Measurements from ENCODE around the gene RBM8A. TPM values are rescaled to one million over a fixed set of nuclear protein-coding genes. Genes with fewer than 3 reads are reported as not detected.

The RBM8A gene
- total and polyA plus RNA-seq, 2 donors: 51.3 to 107 TPM

GRCh38 chr1:145918144-145918991 is 8.9 kb downstream of the RBM8A start, which contains the start of gene PEX11B:
PEX11B (minus strand) TSS chr1:145918717; CDS start chr1:145918688, 29 bp downstream.
- under 1% methylated on average over 51 of the region's 51 CpGs for WGBS
- peak within 1 kb of the TSS; percentile 64 for H3K27ac ChIP-seq (ENCODE audit: low read depth)
- peak; percentile 90 for DNase-seq (ENCODE audit: extremely low spot score)
- peaks cover 4% of the 10 kb centered on the region for H3K36me3 ChIP-seq (ENCODE audit: insufficient read depth)
- H3K4me3 ChIP-seq (ENCODE audit: low read depth, low read length): peak within 1 kb of the TSS; percentile 78
- H3K4me1 ChIP-seq (ENCODE audit: insufficient read depth): peaks cover 4% of the 10 kb centered on the region

- DNase-seq (ENCODE audit: extremely low spot score): no peak
- 72% methylated on average over 5 of the region's 5 CpGs for WGBS
- Histone ChIP-seq H3K27ac (ENCODE audit: low read depth) (peak overlapping the region; percentile 15), H3K4me1 (ENCODE audit: insufficient read depth) (peaks cover 4% of the 10 kb centered on the region), H3K36me3 (ENCODE audit: insufficient read depth) (peaks cover 2% of the 10 kb centered on the region), H3K4me3 (ENCODE audit: low read depth, low read length) (peak overlapping the region; percentile 78)
Measured at GRCh38 chr1:145917595-145917994, 9.7 kb downstream of the RBM8A start.

GRCh38 chr1:145916745-145917144 is 10.5 kb downstream of the RBM8A start:
- Histone ChIP-seq H3K36me3 (ENCODE audit: insufficient read depth) (peaks cover 2% of the 10 kb centered on the region), H3K4me1 (ENCODE audit: insufficient read depth) (peaks cover 4% of the 10 kb centered on the region), H3K4me3 (ENCODE audit: low read depth, low read length) (no peak overlapping the region), H3K27ac (ENCODE audit: low read depth) (no peak overlapping the region)
- 82% methylated on average over 5 of the region's 5 CpGs for WGBS
- DNase-seq (ENCODE audit: extremely low spot score): no peak

GRCh38 chr1:145912128-145912641 is 15.1 kb downstream of the RBM8A start:
- Histone ChIP-seq H3K4me1 (ENCODE audit: insufficient read depth) (no peaks in the 10 kb centered on the region), H3K36me3 (ENCODE audit: insufficient read depth) (peaks cover 2% of the 10 kb centered on the region), H3K27ac (ENCODE audit: low read depth) (no peak overlapping the region), H3K4me3 (ENCODE audit: low read depth, low read length) (no peak overlapping the region)
- DNase-seq (ENCODE audit: extremely low spot score): no peak
- WGBS: 79% methylated on average over 11 of the region's 11 CpGs

- Histone ChIP-seq H3K4me3 (ENCODE audit: low read depth, low read length) (no peak overlapping the region), H3K27ac (ENCODE audit: low read depth) (no peak overlapping the region), H3K4me1 (ENCODE audit: insufficient read depth) (no peaks in the 10 kb centered on the region), H3K36me3 (ENCODE audit: insufficient read depth) (no peaks in the 10 kb centered on the region)
- DNase-seq (ENCODE audit: extremely low spot score): no peak
- 45% methylated on average over 1 of the region's 1 CpG for WGBS
Measured at GRCh38 chr1:145908653-145909052, 18.6 kb downstream of the RBM8A start.

GRCh38 chr1:145906954-145907753 is 20.1 kb downstream of the RBM8A start:
- no peaks in the 10 kb centered on the region for H3K4me1 ChIP-seq (ENCODE audit: insufficient read depth)
- DNase-seq (ENCODE audit: extremely low spot score): no peak
- H3K36me3 ChIP-seq (ENCODE audit: insufficient read depth): no peaks in the 10 kb centered on the region
- no peak overlapping the region for H3K27ac ChIP-seq (ENCODE audit: low read depth)
- WGBS: 70% methylated on average over 10 of the region's 10 CpGs
- no peak overlapping the region for H3K4me3 ChIP-seq (ENCODE audit: low read depth, low read length)

- no peaks in the 10 kb centered on the region for H3K4me1 ChIP-seq (ENCODE audit: insufficient read depth)
- WGBS: 88% methylated on average over 12 of the region's 12 CpGs
- H3K4me3 ChIP-seq (ENCODE audit: low read depth, low read length): no peak overlapping the region
- no peaks in the 10 kb centered on the region for H3K36me3 ChIP-seq (ENCODE audit: insufficient read depth)
- H3K27ac ChIP-seq (ENCODE audit: low read depth): no peak overlapping the region
- DNase-seq (ENCODE audit: extremely low spot score): no peak
Measured at GRCh38 chr1:145901312-145902021, 25.8 kb downstream of the RBM8A start.

- Histone ChIP-seq H3K4me3 (ENCODE audit: low read depth, low read length) (no peak overlapping the region), H3K27ac (ENCODE audit: low read depth) (no peak overlapping the region), H3K36me3 (ENCODE audit: insufficient read depth) (no peaks in the 10 kb centered on the region), H3K4me1 (ENCODE audit: insufficient read depth) (no peaks in the 10 kb centered on the region)
- 74% methylated on average over 5 of the region's 5 CpGs for WGBS
- DNase-seq (ENCODE audit: extremely low spot score): no peak
Measured at GRCh38 chr1:145898756-145899155, 28.5 kb downstream of the RBM8A start.

- Histone ChIP-seq H3K4me1 (ENCODE audit: insufficient read depth) (no peaks in the 10 kb centered on the region), H3K27ac (ENCODE audit: low read depth) (no peak overlapping the region), H3K36me3 (ENCODE audit: insufficient read depth) (no peaks in the 10 kb centered on the region), H3K4me3 (ENCODE audit: low read depth, low read length) (no peak overlapping the region)
- DNase-seq (ENCODE audit: extremely low spot score): no peak
- WGBS: 98% methylated on average over 1 of the region's 1 CpG
Measured at GRCh38 chr1:145897969-145898368, 29.3 kb downstream of the RBM8A start.

GRCh38 chr1:145895471-145895870 is 31.8 kb downstream of the RBM8A start:
- Histone ChIP-seq H3K27ac (ENCODE audit: low read depth) (no peak overlapping the region), H3K36me3 (ENCODE audit: insufficient read depth) (no peaks in the 10 kb centered on the region), H3K4me1 (ENCODE audit: insufficient read depth) (no peaks in the 10 kb centered on the region), H3K4me3 (ENCODE audit: low read depth, low read length) (no peak overlapping the region)
- DNase-seq (ENCODE audit: extremely low spot score): no peak
- 100% methylated on average over 1 of the region's 1 CpG for whole genome bisulfite sequencing

- DNase-seq (ENCODE audit: extremely low spot score): no peak
- WGBS: 90% methylated on average over 7 of the region's 7 CpGs
- Histone ChIP-seq H3K4me1 (ENCODE audit: insufficient read depth) (no peaks in the 10 kb centered on the region), H3K27ac (ENCODE audit: low read depth) (peak overlapping the region; percentile 0), H3K4me3 (ENCODE audit: low read depth, low read length) (no peak overlapping the region), H3K36me3 (ENCODE audit: insufficient read depth) (no peaks in the 10 kb centered on the region)
Measured at GRCh38 chr1:145893306-145894055, 33.8 kb downstream of the RBM8A start.

GRCh38 chr1:145892486-145893087 is 34.7 kb downstream of the RBM8A start:
- Histone ChIP-seq H3K27ac (ENCODE audit: low read depth) (peak overlapping the region; percentile 77), H3K4me3 (ENCODE audit: low read depth, low read length) (no peak overlapping the region), H3K4me1 (ENCODE audit: insufficient read depth) (no peaks in the 10 kb centered on the region), H3K36me3 (ENCODE audit: insufficient read depth) (no peaks in the 10 kb centered on the region)
- DNase-seq (ENCODE audit: extremely low spot score): no peak
- WGBS: 28% methylated on average over 3 of the region's 3 CpGs
